ENCODE data around the gene NCKAP1. TPM values are rescaled to one million over a fixed set of nuclear protein-coding genes. Genes with fewer than 3 reads are reported as not detected.

NCKAP1 gene
- total RNA-seq, 1 experiment from 2014 or later: 112 TPM

- Mint-ChIP-seq H3K36me3 (ENCODE audit: insufficient read depth in 1 of 3, low read depth in 3 of 3) (peaks cover 41 to 69% (median 49%) of the 10 kb centered on the region in 3 experiments), H3K4me1 (no peaks in the 10 kb centered on the region), H3K27me3 (ENCODE audit: low read depth) (no peaks in the 10 kb centered on the region), H3K27ac (peak overlapping the region in 1 of 3 experiments; percentile 79; a peak in 1 of 7 replicates), H3K4me3 (no peak overlapping the region), H3K9me3 (peaks cover 0 to 3% of the 10 kb centered on the region in 2 experiments; a peak in 1 of 5 replicates)
- no peak overlapping the region for H3K9ac ChIP-seq (ENCODE audit: extremely low read depth, insufficient read length, low read length)
- H3K56ac ChIP-seq (ENCODE audit: insufficient read length, low read depth, low read length): no peak overlapping the region
- H2BK120ac ChIP-seq (ENCODE audit: low read depth, low read length, poor library complexity, severe bottlenecking): no peak overlapping the region
- no peak overlapping the region for H3K18ac ChIP-seq (ENCODE audit: insufficient read length, low read depth, low read length)
- H2BK12ac ChIP-seq (ENCODE audit: insufficient read length, low read depth, low read length): no peak overlapping the region
- no peak overlapping the region for H2BK15ac ChIP-seq (ENCODE audit: low read depth, low read length)
- TF ChIP-seq CTCF (conservative IDR thresholded peaks at IDR 0.05): no peak
- H2AFZ ChIP-seq (ENCODE audit: low read length): no peak overlapping the region
- no peak for DNase-seq
- H2BK5ac ChIP-seq (ENCODE audit: insufficient read length, low read length): no peak overlapping the region
- H3K79me1 ChIP-seq (ENCODE audit: insufficient read depth, low read depth, low read length, poor library complexity, severe bottlenecking): no peaks in the 10 kb centered on the region
- no peak overlapping the region for H3K4me2 ChIP-seq (ENCODE audit: insufficient read depth, insufficient read length, low read length)
- no peak overlapping the region for H2BK20ac ChIP-seq (ENCODE audit: low read depth, low read length, poor library complexity, severe bottlenecking)
- H4K8ac ChIP-seq (replicated peaks; ENCODE audit: insufficient read length, low read depth, low read length): no peak overlapping the region
- no peak overlapping the region for H3K27ac ChIP-seq (ENCODE audit: insufficient read length, low read depth, low read length)
- no peak overlapping the region for H3K4ac ChIP-seq (ENCODE audit: low read depth, low read length)
- no peak overlapping the region for H3T11ph ChIP-seq (ENCODE audit: low read length)
- no peaks in the 10 kb centered on the region for H4K20me1 ChIP-seq (ENCODE audit: control insufficient read depth, insufficient read depth, insufficient read length)
- H3K27me3 ChIP-seq (ENCODE audit: insufficient read depth, low read length): no peaks in the 10 kb centered on the region
- no CpG with 5 or more reads among the region's 1 CpG for WGBS (ENCODE audit: extremely low coverage, insufficient read length, low lambda C conversion rate)
- H2AK5ac ChIP-seq (ENCODE audit: insufficient read length, low read length): no peak overlapping the region
- no peak overlapping the region for H4K5ac ChIP-seq (ENCODE audit: insufficient read length, low read depth, low read length)
- H4K91ac ChIP-seq (ENCODE audit: insufficient read length, low read depth, low read length): no peak overlapping the region
- no peaks in the 10 kb centered on the region for H3K4me1 ChIP-seq (ENCODE audit: insufficient read depth, low read length)
- H3K23ac ChIP-seq (ENCODE audit: insufficient read length, low read depth, low read length): no peak overlapping the region
- no peaks in the 10 kb centered on the region for H3K9me3 ChIP-seq (ENCODE audit: control insufficient read depth, low read depth, low read length)
- no peak overlapping the region for H3K14ac ChIP-seq (ENCODE audit: insufficient read depth, low read length)
- no peaks in the 10 kb centered on the region for H3K79me2 ChIP-seq (ENCODE audit: insufficient read depth, low read length)
- H3K23me2 ChIP-seq (ENCODE audit: insufficient read length, low read depth, low read length, poor library complexity, severe bottlenecking): no peaks in the 10 kb centered on the region
These were observed 64.6 kb downstream of the NCKAP1 start for GRCh38 chr2:182973441-182974352.

All from H9 (cell line).